CD4-positive, alpha-beta T cell (primary cell): Measurements from ENCODE around the gene ESR2. TPM values are rescaled to one million over a fixed set of nuclear protein-coding genes. Genes with fewer than 3 reads are reported as not detected.

Source experiments
- ATAC-seq: fragments of 200-7000 bp; cut with Tn5 transposase; one replicate; pipeline ENCODE4 v1.10.0; 2022; ENCODE audit warnings: mild to moderate bottlenecking; ENCODE audit not compliant: poor library complexity
- CTCF ChIA-PET: fragments of 350-600 bp; sonication (Branson Sonifier 250); formaldehyde crosslinking; loops from one replicate; lab custom pipeline; 2021; ENCODE audit warnings: antibody characterized with exemption, inconsistent platforms; lab: Charles Lee
- POLR2A ChIA-PET: fragments of 350-600 bp; sonication (Branson Sonifier 250); formaldehyde crosslinking; loops from one replicate; lab custom pipeline; 2021; ENCODE audit warnings: antibody characterized with exemption, inconsistent platforms; lab: Charles Lee
- DNase-seq, 14 experiments: peaks; one replicate each; pipeline ENCODE4 v3.0.0-alpha.2; 2013 to 2020; ENCODE audit warnings: mixed read lengths in 2 of 14
- H3K27ac ChIP-seq, 2 donors: one replicate each; pipeline versions ENCODE4 v1.5.1 to v1.7.0; 2013; ENCODE audit warnings: low read length in 2 of 2, low read depth in 1 of 2, mild to moderate bottlenecking in 1 of 2
- H3K27me3 ChIP-seq, 2 experiments: 1 replicate in 1 of 2; 2 replicates in 1 of 2; pipeline versions ENCODE4 v1.6.1 to v1.7.0; 2013; ENCODE audit warnings: low read length in 2 of 2, control low read depth in 1 of 2, mild to moderate bottlenecking in 1 of 2, moderate library complexity in 1 of 2; ENCODE audit not compliant: insufficient read depth in 2 of 2, control insufficient read depth in 1 of 2
- H3K36me3 ChIP-seq: one replicate; pipeline ENCODE4 v1.6.1; 2013; ENCODE audit warnings: low read length, control low read depth; ENCODE audit not compliant: insufficient read depth
- H3K4me1 ChIP-seq: one replicate; pipeline ENCODE4 v1.6.1; 2013; ENCODE audit warnings: low read length, control low read depth; ENCODE audit not compliant: insufficient read depth
- H3K4me3 ChIP-seq: one replicate; pipeline ENCODE4 v1.5.1; 2013; ENCODE audit warnings: mild to moderate bottlenecking, low read length, moderate library complexity
- H3K9me3 ChIP-seq, 2 experiments: 1 replicate in 1 of 2; 2 replicates in 1 of 2; pipeline versions ENCODE4 v1.6.1 to v1.7.0; 2013; ENCODE audit warnings: low read length in 2 of 2, mild to moderate bottlenecking in 2 of 2, control low read depth in 1 of 2, moderate library complexity in 1 of 2; ENCODE audit not compliant: control insufficient read depth in 1 of 2, insufficient read depth in 1 of 2
- H3K27ac Mint-ChIP-seq: one replicate; pipeline ENCODE4 v1.8.0; 2020; ENCODE audit warnings: mixed read lengths
- H3K27me3 Mint-ChIP-seq: one replicate; pipeline ENCODE4 v1.8.0; 2021; ENCODE audit warnings: mixed read lengths
- H3K36me3 Mint-ChIP-seq: one replicate; pipeline ENCODE4 v1.8.0; 2021; ENCODE audit warnings: low read depth, mixed read lengths
- H3K4me1 Mint-ChIP-seq: one replicate; pipeline ENCODE4 v1.8.0; 2021; ENCODE audit warnings: low read depth, mixed read lengths
- H3K4me3 Mint-ChIP-seq: one replicate; pipeline ENCODE4 v1.8.0; 2020; ENCODE audit warnings: mild to moderate bottlenecking, mixed read lengths
- H3K9me3 Mint-ChIP-seq: one replicate; pipeline ENCODE4 v1.8.0; 2020; ENCODE audit warnings: mixed read lengths
- intact Hi-C, 2 experiments: fragments of 100-400 bp; cut with DNase I in 1 of 2; cut with micrococcal nuclease in 1 of 2; formaldehyde crosslinking; loops; one replicate each; pipeline versions ENCODE4 v1.15.1 to v1.9.0; 2023 to 2025; cut with DNase I, micrococcal nuclease
- total RNA-seq, 174 experiments: library from RNA in 2 of 174; stranded (reverse) in 2 of 174; gene quantifications; one replicate each; pipeline ENCODE4 v1.2.3 and lab custom pipeline; 2021 to 2026
- TF ChIP-seq, protein P1 (sequence below): fragments of 200-600 bp; IDR thresholded peaks from one replicate; pipeline ENCODE4 v1.8.0; 2022; ENCODE audit warnings: antibody characterized with exemption, mild to moderate bottlenecking

ESR2 gene
- total RNA-seq, 2 experiments from 2014 or later: 0.08 TPM; not detected in 1

DNA sequence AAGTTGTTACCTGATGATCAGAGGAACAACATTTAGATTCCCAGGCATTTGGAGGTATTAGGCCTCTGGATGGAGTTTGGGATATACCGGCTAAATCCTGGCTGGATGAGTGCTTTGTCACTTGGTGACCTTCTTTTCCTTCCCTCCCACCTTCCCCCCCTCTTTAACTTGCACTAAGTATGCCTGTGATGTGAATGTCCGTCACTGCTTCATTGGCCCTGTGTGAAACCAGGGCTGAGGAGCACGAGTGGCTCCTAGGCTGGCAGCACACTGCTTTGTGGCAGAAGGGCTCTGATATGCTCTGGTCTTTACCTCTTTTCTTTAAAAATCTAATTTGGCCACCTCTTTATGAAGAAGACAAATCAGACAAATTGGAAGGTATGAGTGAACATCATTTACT is 95.7 kb downstream of the ESR2 start:
- POLR2A ChIA-PET: no interaction called here
- intact Hi-C loops: no loop called here
- Mint-ChIP-seq H3K27me3 (no peaks in the 10 kb centered on the region), H3K4me3 (peak overlapping the region; percentile 54), H3K27ac (peak overlapping the region; percentile 65), H3K36me3 (peaks cover 38% of the 10 kb centered on the region), H3K4me1 (peaks cover 43% of the 10 kb centered on the region), H3K9me3 (no peaks in the 10 kb centered on the region)
- Histone ChIP-seq H3K27me3 (no peaks in the 10 kb centered on the region), H3K36me3 (peaks cover 44% of the 10 kb centered on the region), H3K4me3 (no peak overlapping the region), H3K27ac (no peak overlapping the region), H3K4me1 (peaks cover 30% of the 10 kb centered on the region), H3K9me3 (no peaks in the 10 kb centered on the region)
- ATAC-seq (no peak), DNase-seq (no peak)
- TF ChIP-seq, protein P1, sequence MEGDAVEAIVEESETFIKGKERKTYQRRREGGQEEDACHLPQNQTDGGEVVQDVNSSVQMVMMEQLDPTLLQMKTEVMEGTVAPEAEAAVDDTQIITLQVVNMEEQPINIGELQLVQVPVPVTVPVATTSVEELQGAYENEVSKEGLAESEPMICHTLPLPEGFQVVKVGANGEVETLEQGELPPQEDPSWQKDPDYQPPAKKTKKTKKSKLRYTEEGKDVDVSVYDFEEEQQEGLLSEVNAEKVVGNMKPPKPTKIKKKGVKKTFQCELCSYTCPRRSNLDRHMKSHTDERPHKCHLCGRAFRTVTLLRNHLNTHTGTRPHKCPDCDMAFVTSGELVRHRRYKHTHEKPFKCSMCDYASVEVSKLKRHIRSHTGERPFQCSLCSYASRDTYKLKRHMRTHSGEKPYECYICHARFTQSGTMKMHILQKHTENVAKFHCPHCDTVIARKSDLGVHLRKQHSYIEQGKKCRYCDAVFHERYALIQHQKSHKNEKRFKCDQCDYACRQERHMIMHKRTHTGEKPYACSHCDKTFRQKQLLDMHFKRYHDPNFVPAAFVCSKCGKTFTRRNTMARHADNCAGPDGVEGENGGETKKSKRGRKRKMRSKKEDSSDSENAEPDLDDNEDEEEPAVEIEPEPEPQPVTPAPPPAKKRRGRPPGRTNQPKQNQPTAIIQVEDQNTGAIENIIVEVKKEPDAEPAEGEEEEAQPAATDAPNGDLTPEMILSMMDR: no peak
- CTCF ChIA-PET: no interaction called here

DNA sequence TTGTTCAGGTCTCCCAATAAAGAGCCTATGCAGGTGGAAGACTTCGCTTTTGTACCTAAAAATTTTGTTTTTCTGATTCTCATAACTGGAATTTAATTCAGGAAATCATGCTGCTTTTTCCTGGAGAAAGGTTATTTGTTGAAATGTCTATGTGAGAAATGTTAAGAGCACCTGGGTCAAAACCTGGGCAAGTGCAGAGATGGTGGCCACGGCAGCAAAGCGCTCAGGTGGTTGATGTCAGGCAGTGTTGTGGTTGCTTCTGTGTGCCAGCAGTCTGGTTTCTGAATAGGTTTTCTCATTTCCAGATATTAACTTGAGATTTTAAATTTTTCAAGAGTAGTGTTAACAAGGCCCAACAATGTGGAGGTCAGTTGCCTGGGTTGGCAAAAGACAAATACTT is 96.2 kb downstream of the ESR2 start:
- H3K4me3 ChIP-seq: no peak overlapping the region
- DNase-seq (no peak), ATAC-seq (no peak)
- peak overlapping the region; percentile 86 for H3K27ac Mint-ChIP-seq
- peaks cover 43% of the 10 kb centered on the region for H3K4me1 Mint-ChIP-seq
- no peaks in the 10 kb centered on the region for H3K9me3 Mint-ChIP-seq
- POLR2A ChIA-PET: no interaction called here
- H3K9me3 ChIP-seq: no peaks in the 10 kb centered on the region
- TF ChIP-seq, protein P1: no peak
- intact Hi-C loops: no loop called here
- no peak overlapping the region for H3K27ac ChIP-seq
- no peak overlapping the region for H3K4me3 Mint-ChIP-seq
- no peaks in the 10 kb centered on the region for H3K27me3 Mint-ChIP-seq
- H3K36me3 ChIP-seq: peaks cover 39% of the 10 kb centered on the region
- CTCF ChIA-PET: no interaction called here
- H3K4me1 ChIP-seq: peaks cover 30% of the 10 kb centered on the region
- peaks cover 33% of the 10 kb centered on the region for H3K36me3 Mint-ChIP-seq
- H3K27me3 ChIP-seq: no peaks in the 10 kb centered on the region

DNA sequence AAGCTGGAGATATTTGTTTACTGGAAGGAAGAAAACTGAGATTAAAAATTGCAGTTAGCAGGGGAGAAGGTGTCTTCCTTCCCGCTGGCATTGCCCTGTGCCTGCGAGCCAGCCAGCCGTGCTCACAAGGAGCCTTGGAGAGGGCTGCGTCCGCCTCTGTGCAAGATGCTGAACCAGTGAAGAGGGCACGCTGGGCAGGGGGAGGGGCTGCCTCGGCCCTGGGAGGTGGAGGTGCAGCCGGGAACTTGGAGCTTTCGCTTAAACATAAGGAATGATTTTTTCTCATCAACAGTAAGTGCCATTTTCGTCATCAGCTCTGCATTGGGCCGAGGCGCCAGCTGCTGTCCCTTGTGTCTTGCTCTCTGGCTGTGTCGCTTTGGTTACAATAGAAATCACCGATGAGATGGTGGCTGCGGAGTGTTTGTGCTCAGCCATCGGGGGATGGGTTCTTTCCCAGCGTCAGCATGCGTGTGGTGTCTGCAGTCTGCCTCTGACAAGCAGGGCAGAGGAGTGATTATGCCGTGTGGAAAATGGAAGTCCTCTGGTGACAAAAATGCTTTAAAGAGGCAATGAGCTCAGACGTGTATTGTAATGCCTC is 97.3 kb downstream of the ESR2 start:
- DNase-seq (peak in 6 of 14 experiments; percentile 5 to 53 (median 20)), ATAC-seq (peak; percentile 72)
- Mint-ChIP-seq H3K27ac (peak overlapping the region; percentile 86), H3K4me1 (peaks cover 43% of the 10 kb centered on the region), H3K27me3 (no peaks in the 10 kb centered on the region), H3K4me3 (peak overlapping the region; percentile 85), H3K9me3 (no peaks in the 10 kb centered on the region), H3K36me3 (peaks cover 34% of the 10 kb centered on the region)
- H3K4me3 ChIP-seq: peak overlapping the region; percentile 14
- no peaks in the 10 kb centered on the region for H3K27me3 ChIP-seq
- H3K27ac ChIP-seq: no peak overlapping the region
- POLR2A ChIA-PET: no interaction called here
- intact Hi-C loops: no loop called here
- TF ChIP-seq, protein P1: no peak
- peaks cover 30% of the 10 kb centered on the region for H3K4me1 ChIP-seq
- CTCF ChIA-PET: no interaction called here
- H3K36me3 ChIP-seq: peaks cover 38% of the 10 kb centered on the region
- H3K9me3 ChIP-seq: no peaks in the 10 kb centered on the region
